GM12878 (cell line): ENCODE data around the gene FFAR2. TPM values are rescaled to one million over a fixed set of nuclear protein-coding genes. Genes with fewer than 3 reads are reported as not detected.

Experiments
- ATAC-seq: fragments of 200-7000 bp; cut with Tn5 transposase; 3 replicates; pipeline ENCODE4 v1.9.1; 2020; ENCODE audit warnings: mild to moderate bottlenecking, moderate library complexity
- BruUV-seq: library from RNA; stranded (reverse); fragments of 400-500 nt; replicated peaks from 2 replicates; lab custom pipeline; 2021; lab: Mats Ljungman, UMichigan
- CTCF ChIA-PET: fragments of 300-600 bp; sonication (Branson Sonifier 250); formaldehyde crosslinking; extraction: SDS; loops from one replicate; lab custom pipeline; 2021; ENCODE audit warnings: inconsistent platforms; lab: Yijun Ruan, JAX
- POLR2A ChIA-PET: fragments of 350-600 bp; formaldehyde crosslinking; extraction: SDS; loops from one replicate; lab custom pipeline; 2021; ENCODE audit warnings: inconsistent platforms; lab: Charles Lee
- RAD21 ChIA-PET: fragments of 300-600 bp; sonication (Branson Sonifier 250); formaldehyde crosslinking; loops from one replicate; lab custom pipeline; 2023; ENCODE audit warnings: antibody characterized with exemption; ENCODE audit not compliant: unreplicated experiment; lab: Charles Lee
- SMC1A ChIA-PET: fragments of 300-600 bp; sonication (Branson Sonifier 250); formaldehyde crosslinking; loops from one replicate; lab custom pipeline; 2023; ENCODE audit not compliant: unreplicated experiment, uncharacterized antibody; lab: Charles Lee
- DNase-seq: peaks from one replicate; pipeline ENCODE4 v3.0.0-alpha.2; 2011; ENCODE audit warnings: low read depth, low spot score
- FAIRE-seq: peaks from 3 replicates; lab custom pipeline; 2011; peaks lifted over from hg19 to GRCh38; lab: Jason Lieb, UNC
- H2AFZ ChIP-seq: 2 replicates; pipeline ENCODE4 v1.6.0; 2011; ENCODE audit warnings: low read depth, low read length, control low read depth; ENCODE audit not compliant: control insufficient read depth
- H3K27ac ChIP-seq: 2 replicates; pipeline ENCODE4 v1.5.1; 2011; ENCODE audit warnings: control low read depth; ENCODE audit not compliant: control insufficient read depth, insufficient read depth
- H3K27me3 ChIP-seq, 2 experiments: replicated peaks in 1 of 2; 2 replicates each; pipeline versions ENCODE4 v1.6.0 to v1.6.1; 2011; ENCODE audit warnings: low read length in 1 of 2; ENCODE audit not compliant: control insufficient read depth in 2 of 2, insufficient read depth in 2 of 2
- H3K36me3 ChIP-seq, 2 experiments: 2 replicates each; pipeline ENCODE4 v1.5.1; 2011; ENCODE audit warnings: low read length in 1 of 2; ENCODE audit not compliant: control insufficient read depth in 2 of 2, insufficient read depth in 2 of 2
- H3K4me1 ChIP-seq: 2 replicates; pipeline ENCODE4 v1.6.1; 2011; ENCODE audit warnings: mild to moderate bottlenecking, low read length, moderate library complexity, mixed read lengths; ENCODE audit not compliant: control insufficient read depth, insufficient read depth
- H3K4me2 ChIP-seq: 2 replicates; pipeline ENCODE4 v1.6.0; 2011; ENCODE audit warnings: control low read depth; ENCODE audit not compliant: control insufficient read depth, insufficient read depth
- H3K4me3 ChIP-seq: fragments of 200-600 bp; sonication (generic); 2 replicates; pipeline ENCODE4 v1.5.1; 2016
- H3K79me2 ChIP-seq: 2 replicates; pipeline ENCODE4 v1.6.0; 2011; ENCODE audit warnings: low read length; ENCODE audit not compliant: control insufficient read depth, insufficient read depth
- H3K9ac ChIP-seq: 2 replicates; pipeline ENCODE4 v1.8.0; 2011; ENCODE audit warnings: low read length, control low read depth, mixed read lengths; ENCODE audit not compliant: control insufficient read depth, insufficient read depth
- H3K9me3 ChIP-seq: replicated peaks from 3 replicates; pipeline ENCODE4 v1.5.1; 2011; ENCODE audit warnings: mild to moderate bottlenecking, low read length; ENCODE audit not compliant: control insufficient read depth, insufficient read depth
- H4K20me1 ChIP-seq: 2 replicates; pipeline ENCODE4 v1.6.0; 2011; ENCODE audit not compliant: control insufficient read depth, insufficient read depth
- FOXK2 ChIP-seq: fragments of 450-650 bp; IDR thresholded peaks from 2 replicates; pipeline ENCODE4 v1.6.1; 2017; ENCODE audit warnings: mild to moderate bottlenecking, moderate library complexity
- ZNF207 ChIP-seq: fragments of 450-650 bp; IDR thresholded peaks from 2 replicates; pipeline ENCODE4 v1.6.1; 2014; ENCODE audit warnings: antibody characterized with exemption, mild to moderate bottlenecking, borderline replicate concordance
- WGBS: methylation state at CpG from one replicate; pipeline ENCODE4 v1.1.6; 2016; ENCODE audit warnings: low lambda C conversion rate; ENCODE audit not compliant: insufficient replicate concordance, insufficient coverage; ENCODE audit errors: missing lambda C conversion rate; 5-methylcytosine and 5-hydroxymethylcytosine counted together
- in situ Hi-C: fragments of 300-500 bp; cut with MboI; formaldehyde crosslinking; loops from 9 replicates; pipeline ENCODE4 v1.14.3; 2018; ENCODE audit warnings: mixed read lengths
- intact Hi-C: fragments of 100-400 bp; cut with micrococcal nuclease; formaldehyde crosslinking; loops from one replicate; pipeline ENCODE4 v1.14.2; 2022; ENCODE audit not compliant: unreplicated experiment
- polyA plus RNA-seq, 11 experiments: library from polyadenylated mRNA; depleted of rRNA in 4 of 11; unstranded in 6 of 11; stranded (reverse) in 5 of 11; fragments of >200 nt; fragmentation: Nextera tagmentation in 4 of 11; fragmentation: Illumina TruSeq in 1 of 11; extraction: Ambion mirVana in 4 of 11; extraction: Trizol in 1 of 11; gene quantifications; 1 replicate in 1 of 11; 2 replicates in 10 of 11; pipeline versions ENCODE4 v1.2.1 to v1.2.3, GENCODE V29; 2011 to 2016; ENCODE audit warnings: inconsistent platforms in 2 of 11, missing spikeins in 2 of 11, low read depth in 1 of 11
- total RNA-seq, 4 experiments: library from RNA; depleted of rRNA in 3 of 4; stranded (reverse); fragments of >200 nt in 3 of 4; fragmentation: Illumina TruSeq in 1 of 4; extraction: Trizol in 1 of 4; gene quantifications; 2 replicates each; pipeline versions ENCODE4 v1.2.1 to v1.2.3, GENCODE V29; 2013 to 2021
- TF ChIP-seq, protein P1 (sequence below): IDR thresholded peaks from 2 replicates; pipeline ENCODE4 v1.6.1; 2011; ENCODE audit warnings: borderline replicate concordance, low read depth, mild to moderate bottlenecking, moderate library complexity, low read length; ENCODE audit not compliant: insufficient read depth, poor library complexity, severe bottlenecking

FFAR2 gene
- total and polyA plus RNA-seq, 10 of the 15 experiments (the other 5 are each of a cell fraction or from before 2014, with no cell fraction given) = 0.05 to 4.0 (median 2.1) TPM

GRCh38 chr19:35431145-35431807 lies 16.8 kb upstream of the FFAR2 start:
- CTCF ChIA-PET = interaction anchor here (0.6 to 1.1 kb wide), 3 partner anchors 13 to 169 kb away, joined by 3 read pairs; no protein-coding TSS in a partner anchor
- intact Hi-C loops = no loop called here

DNA sequence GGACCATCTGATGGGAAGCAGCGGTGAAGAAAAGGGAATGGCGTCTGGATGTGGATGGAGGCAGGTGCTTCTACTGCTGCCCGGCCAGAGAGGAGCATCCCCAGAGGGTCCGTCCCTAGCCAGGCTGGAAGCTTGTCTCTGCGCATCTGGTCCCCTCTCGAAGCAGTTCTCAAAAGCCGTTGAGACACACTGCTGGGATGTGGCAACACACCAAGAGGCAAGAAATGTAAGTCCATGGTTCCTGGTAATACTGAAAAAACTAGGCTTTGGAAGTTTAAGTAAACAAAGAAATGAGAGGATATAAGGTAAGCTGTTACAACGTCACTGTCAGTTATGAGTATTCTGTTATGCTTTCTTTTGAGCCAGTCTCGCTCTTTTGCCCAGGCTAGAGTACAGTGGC lies 15.1 kb upstream of the FFAR2 start:
- POLR2A ChIA-PET = interaction anchor here (0.9 kb wide), 1 partner anchor 18 kb away, joined by 3 read pairs; no protein-coding TSS in a partner anchor
- CTCF ChIA-PET = no interaction called here
- FAIRE-seq = no peak
- DNase-seq = no peak
- no peak overlapping the region for H3K27ac ChIP-seq
- no peaks in the 10 kb centered on the region for H3K36me3 ChIP-seq
- 74% methylated on average over 9 of the region's 9 CpGs for WGBS
- no peak overlapping the region for H2AFZ ChIP-seq
- no peaks in the 10 kb centered on the region for H3K79me2 ChIP-seq
- no peak overlapping the region for H3K9ac ChIP-seq
- no peak for ATAC-seq
- peaks cover 5% of the 10 kb centered on the region; the same call in 2 of the 3 replicates for H3K9me3 ChIP-seq
- no peaks in the 10 kb centered on the region for H4K20me1 ChIP-seq
- TF ChIP-seq ZNF207 = no peak
- TF ChIP-seq, protein P1, sequence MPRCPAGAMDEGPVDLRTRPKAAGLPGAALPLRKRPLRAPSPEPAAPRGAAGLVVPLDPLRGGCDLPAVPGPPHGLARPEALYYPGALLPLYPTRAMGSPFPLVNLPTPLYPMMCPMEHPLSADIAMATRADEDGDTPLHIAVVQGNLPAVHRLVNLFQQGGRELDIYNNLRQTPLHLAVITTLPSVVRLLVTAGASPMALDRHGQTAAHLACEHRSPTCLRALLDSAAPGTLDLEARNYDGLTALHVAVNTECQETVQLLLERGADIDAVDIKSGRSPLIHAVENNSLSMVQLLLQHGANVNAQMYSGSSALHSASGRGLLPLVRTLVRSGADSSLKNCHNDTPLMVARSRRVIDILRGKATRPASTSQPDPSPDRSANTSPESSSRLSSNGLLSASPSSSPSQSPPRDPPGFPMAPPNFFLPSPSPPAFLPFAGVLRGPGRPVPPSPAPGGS = peak; percentile 7
- TF ChIP-seq, all 136 proteins: peak for 1
- Histone ChIP-seq H3K4me1 (peaks cover 23% of the 10 kb centered on the region), H3K4me3 (no peak overlapping the region), H3K27me3 (no peaks in the 10 kb centered on the region), H3K4me2 (no peak overlapping the region)
- RAD21 ChIA-PET = no interaction called here
- SMC1A ChIA-PET = no interaction called here
- in situ Hi-C loops (no loop called here), intact Hi-C loops (no loop called here)
- no TSS peak for BruUV-seq

More at GRCh38 chr19:35431145-35431807, 16.8 kb upstream of the FFAR2 start:
- peaks cover 10% of the 10 kb centered on the region for H3K4me1 ChIP-seq
- FAIRE-seq (no peak), ATAC-seq (no peak), DNase-seq (no peak)
- ChIA-PET POLR2A (interaction anchor here (0.5 to 1.3 kb wide), 2 partner anchors 13 to 31 kb away, joined by 3 read pairs; no protein-coding TSS in a partner anchor), RAD21 (interaction anchor here (0.7 kb wide), 1 partner anchor 86 kb away, joined by 3 read pairs; no protein-coding TSS in a partner anchor), SMC1A (interaction anchor here (0.7 to 1.4 kb wide), 7 partner anchors 11 to 311 kb away, joined by 3 to 6 read pairs (median 3); partner anchors contain the start of gene IGFLR1)
- no peak overlapping the region for H2AFZ ChIP-seq
- no peak overlapping the region for H3K4me2 ChIP-seq
- H3K27ac ChIP-seq = no peak overlapping the region
- in situ Hi-C loops = no loop called here
- no peaks in the 10 kb centered on the region for H3K27me3 ChIP-seq
- no peaks in the 10 kb centered on the region for H3K79me2 ChIP-seq
- TF ChIP-seq FOXK2 = no peak
- no peaks in the 10 kb centered on the region for H3K36me3 ChIP-seq
- no peaks in the 10 kb centered on the region for H4K20me1 ChIP-seq
- H3K9ac ChIP-seq = no peak overlapping the region
- 89% methylated on average over 8 of the region's 8 CpGs for WGBS
- H3K4me3 ChIP-seq = no peak overlapping the region
- no TSS peak for BruUV-seq
- H3K9me3 ChIP-seq = peaks cover 5% of the 10 kb centered on the region; the same call in 2 of the 3 replicates
